Transverse colon (tissue), 3 donors: Measurements from ENCODE around the gene TBR1.

Experiments used
- CTCF ChIP-seq, 5 experiments: fragments of 200-600 bp in 3 of 5; fragments of 450-650 bp in 2 of 5; sonication (generic) in 3 of 5; IDR thresholded peaks; 1 replicate in 2 of 5; 2 replicates in 3 of 5; pipeline ENCODE4 v1.5.1; 2016 to 2017; ENCODE audit warnings: antibody characterized with exemption in 5 of 5, inconsistent platforms in 3 of 5, mild to moderate bottlenecking in 2 of 5, moderate library complexity in 1 of 5
- POLR2A ChIP-seq: fragments of 450-650 bp; IDR thresholded peaks from one replicate; pipeline ENCODE4 v1.6.1; 2016; ENCODE audit warnings: antibody characterized with exemption, mild to moderate bottlenecking, moderate library complexity

- TF ChIP-seq CTCF (IDR thresholded peaks at IDR 0.05) (no peak), POLR2A (no peak)
These were observed 44.2 kb upstream of the TBR1 start for GRCh38 chr2:161371869-161372268.
